CD4-positive, alpha-beta T cell treated with Interferon gamma for 1 hour (primary cell): Measurements from ENCODE around the gene GPRC6A.

ENCODE experiments used
- DNase-seq: peaks from one replicate; pipeline ENCODE4 v3.0.0-alpha.2; 2020

GPRC6A gene

DNA sequence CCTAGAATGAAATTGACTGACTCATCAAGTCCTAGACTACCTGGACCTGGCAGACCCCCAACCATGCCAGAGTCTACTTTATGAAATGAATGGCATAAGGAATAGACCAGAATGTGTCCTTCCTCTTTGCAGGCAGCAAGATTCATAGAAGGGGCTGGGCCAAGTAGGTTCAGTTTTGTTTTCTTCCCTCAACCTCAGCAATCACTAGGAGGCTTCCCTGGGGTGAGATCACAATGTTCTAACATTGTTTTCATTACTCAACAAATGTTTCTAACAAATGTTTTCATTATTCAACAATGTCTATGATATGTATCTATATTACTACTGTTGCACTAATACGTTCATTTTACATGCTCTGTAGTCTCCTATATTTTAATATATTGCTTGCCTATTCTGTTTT, 55.0 kb downstream of the GPRC6A start:
- DNase-seq: no peak

DNA sequence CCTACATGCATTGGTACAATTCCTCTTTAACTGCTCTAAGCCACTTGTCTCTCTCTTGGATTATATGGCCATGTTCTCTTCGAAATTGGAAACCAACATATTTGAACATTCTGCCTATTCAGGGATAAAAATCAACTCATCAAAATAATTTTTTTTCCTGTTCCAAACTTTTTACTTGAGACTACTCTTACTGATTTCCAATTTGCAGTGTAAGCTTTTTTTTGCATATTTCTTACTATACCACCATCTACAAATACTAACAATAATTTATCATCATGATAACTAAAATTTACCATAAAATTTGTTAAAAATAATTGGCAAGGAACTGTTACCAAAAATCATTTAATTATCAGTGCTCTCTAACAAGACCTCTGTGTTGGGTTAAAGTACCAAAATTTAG, 56.4 kb downstream of the GPRC6A start:
- DNase-seq: no peak

DNA sequence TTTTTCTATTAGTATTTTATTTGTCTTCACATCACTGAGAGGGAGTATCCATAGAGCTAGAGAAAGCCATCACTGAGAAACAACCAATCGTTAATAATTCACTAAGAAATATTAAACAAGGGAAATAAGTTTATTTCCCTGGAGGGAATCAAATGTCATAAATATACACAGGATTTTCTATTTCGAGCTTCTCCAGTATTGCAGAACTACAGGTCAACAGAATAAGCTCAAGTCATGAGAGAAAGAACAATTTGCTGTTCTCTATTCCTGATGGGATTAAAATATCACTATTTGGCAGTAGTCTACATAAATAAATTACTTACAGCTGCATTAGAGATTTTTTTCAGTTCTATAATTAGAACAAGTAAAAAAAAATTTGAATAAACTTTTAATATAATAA, 61.2 kb downstream of the GPRC6A start:
- no peak for DNase-seq

DNA sequence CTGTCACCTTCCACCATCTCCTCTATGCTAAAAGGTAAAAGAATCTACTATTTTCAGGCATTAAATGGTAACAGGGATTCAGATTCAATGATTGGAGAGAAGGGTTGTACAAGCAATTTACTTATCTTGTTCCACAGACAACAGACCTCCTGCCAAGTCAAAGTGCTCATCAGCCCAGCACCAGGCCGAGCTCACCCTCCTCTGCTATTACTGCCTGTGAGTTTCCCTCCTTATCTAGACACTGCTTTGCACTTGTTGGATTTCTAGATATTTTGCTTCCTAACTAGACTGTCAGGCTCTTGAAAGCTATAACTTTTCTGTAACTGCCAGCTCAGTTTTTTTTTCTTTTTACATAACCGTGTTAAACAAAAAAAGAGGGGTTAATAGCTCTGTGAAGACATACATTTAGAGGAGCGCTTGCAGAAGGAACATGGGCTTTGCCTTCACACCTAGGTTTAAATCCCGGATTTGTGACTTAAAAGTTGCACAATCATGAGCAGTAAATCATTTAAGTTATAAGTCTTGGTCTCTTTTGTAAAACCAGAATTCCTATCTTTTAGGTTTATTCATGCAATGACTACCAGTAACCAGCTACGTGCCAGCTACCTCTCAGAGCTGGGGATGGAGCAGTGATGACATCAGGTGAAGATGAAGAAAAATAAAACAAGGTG, 62.2 kb downstream of the GPRC6A start:
- no peak for DNase-seq

DNA sequence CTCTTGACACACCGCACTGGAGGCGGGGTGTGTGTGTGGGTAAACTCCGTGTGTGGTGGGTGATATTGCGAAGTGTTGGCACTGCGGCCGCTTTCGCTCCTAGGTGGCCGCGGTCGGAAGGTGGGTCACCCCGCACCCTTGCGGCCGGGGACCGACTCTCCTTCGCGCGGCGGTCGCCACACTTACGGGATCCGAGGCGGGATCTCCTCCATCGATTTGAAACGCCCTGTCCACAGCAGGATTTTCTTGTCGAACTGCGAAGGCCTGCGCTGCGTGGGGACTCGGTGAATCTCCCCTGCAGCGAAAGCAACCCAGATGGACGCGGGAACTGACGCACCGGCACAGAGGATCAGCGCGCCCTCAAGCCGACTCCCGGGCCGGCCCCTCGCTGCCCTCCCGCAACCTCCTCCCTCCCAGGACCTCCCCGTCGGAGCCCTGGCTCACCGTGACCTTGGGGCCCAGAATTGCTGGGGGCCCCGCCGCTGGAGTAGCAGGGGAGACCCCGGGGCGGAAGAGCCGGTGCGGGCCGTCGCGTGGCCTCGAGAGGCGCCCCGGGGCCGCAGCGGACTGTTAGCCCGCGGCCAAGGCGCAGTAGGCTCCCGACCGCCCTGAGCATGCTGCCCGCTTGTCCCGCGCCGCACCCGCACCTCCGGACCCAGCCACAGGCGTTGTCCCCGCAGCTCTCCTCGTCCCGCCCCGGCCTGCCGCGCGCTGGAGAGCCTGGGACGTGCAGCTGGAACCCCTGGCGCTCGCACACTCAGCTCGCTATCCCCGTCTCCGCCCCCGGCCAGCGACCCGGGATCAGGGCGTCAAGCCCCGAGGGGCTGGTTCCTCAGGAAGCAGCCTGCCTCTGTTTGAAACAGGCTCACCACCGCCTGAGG, 63.7 kb downstream of the GPRC6A start, which contains the start of gene FAM162B:
TSS of gene FAM162B (minus strand) at position 759 of the 881 bp plus-strand sequence. CDS start at position 616, 143 bp downstream.
- DNase-seq: no peak

DNA sequence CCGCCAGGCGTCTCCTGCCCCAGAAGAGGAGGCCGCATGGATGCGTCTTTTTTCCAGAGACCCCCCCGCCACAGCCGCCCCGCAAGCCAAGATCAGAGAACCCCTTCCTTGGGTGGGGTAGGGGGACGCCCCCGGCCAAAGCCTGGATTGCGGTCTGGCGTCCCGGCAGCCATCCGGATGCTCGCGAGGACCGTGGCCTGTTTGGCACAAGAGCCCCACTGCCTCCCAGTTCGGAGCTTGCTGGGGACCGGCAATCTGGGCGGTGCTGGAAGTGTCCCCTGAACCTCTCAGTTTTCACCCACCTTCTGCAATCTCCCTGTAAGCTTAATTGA, 64.3 kb downstream of the GPRC6A start:
- DNase-seq: no peak

DNA sequence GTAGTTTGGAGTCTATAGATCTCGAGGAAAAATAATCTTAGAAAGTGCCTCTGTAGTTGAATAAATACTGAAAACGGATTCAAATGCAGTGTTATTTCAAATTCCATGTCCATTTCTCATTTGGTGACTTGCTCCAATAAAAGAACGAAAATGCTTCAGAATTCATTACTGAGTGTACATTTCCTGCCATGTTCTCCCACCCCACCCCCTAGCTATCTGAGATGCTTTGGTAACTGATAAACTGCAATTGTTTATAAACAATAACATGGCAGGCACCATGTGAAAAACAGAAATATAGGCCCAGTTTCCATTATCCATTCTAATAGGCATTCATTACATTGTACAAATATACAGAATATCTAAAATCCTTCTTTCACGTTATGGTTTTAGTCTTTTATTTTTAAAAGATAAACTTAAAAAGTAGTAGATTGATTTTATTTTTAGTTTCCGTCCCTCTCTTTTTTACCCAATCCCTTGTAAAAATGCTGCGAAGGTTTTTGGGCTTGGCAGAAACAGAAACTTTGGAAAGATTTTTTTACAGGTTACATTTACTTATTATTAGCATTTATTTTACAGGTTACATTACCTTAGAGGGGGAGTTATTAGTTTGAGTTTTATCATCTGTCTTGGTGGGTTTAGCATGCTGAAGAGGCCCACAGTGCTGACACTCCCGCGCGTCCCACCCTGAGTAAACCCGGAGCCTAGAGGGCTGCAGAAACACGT, 64.8 kb downstream of the GPRC6A start:
- no peak for DNase-seq

DNA sequence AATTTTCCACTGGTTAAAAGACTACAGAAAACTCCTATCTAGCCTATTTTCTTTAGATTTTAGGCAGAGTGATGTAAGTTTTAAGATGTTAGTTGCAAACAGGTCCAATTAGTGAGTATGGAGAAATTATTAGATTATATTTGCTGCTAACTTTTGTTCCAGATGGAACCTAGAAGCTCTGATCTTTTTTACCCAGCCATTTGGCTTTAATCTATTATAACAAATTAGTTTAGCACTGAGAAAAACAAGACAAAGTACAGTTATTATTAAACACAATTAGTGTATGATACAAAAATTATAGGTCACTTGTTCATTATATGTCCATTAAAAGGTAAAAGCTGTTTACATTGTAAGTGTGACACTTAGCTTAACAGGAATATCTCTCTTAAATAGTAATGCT, 65.8 kb downstream of the GPRC6A start:
- DNase-seq: no peak

DNA sequence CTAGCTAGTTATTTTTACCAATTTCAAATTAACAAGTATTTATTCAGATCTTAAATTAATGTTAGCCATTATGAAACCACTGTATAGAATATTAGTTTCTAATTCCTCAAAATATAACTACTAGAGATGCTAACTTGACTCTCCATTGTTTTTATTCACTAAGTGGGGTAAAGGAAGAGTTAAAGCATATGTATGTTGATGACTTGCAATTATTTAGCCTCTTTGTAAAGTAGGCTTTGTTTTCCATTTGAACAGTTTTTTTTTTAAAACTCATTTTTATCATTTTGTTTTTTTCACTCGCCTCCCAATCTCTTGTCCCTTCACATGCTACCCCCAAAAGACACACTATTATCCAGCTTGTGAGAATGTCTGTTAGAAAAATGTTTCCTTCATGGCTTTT, 66.6 kb downstream of the GPRC6A start:
- no peak for DNase-seq

DNA sequence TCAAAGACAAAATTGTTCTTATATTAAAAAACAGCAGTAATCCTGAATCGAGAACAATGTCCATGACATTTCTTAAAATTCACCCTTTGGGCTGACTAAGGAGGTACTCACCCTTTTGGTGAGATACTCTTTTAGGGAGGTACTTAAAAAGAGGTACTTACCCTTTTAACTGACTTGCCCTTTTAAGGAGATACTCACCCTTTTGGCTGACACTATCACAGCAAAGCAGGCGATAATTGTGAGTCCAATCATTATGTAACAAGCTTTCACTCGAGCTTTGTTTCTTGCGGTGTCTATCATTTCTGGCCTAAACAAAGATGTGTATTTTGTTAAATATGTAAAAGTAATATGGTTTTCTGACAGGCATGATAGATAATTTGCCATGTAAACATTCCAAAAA, 67.1 kb downstream of the GPRC6A start:
- DNase-seq: no peak

DNA sequence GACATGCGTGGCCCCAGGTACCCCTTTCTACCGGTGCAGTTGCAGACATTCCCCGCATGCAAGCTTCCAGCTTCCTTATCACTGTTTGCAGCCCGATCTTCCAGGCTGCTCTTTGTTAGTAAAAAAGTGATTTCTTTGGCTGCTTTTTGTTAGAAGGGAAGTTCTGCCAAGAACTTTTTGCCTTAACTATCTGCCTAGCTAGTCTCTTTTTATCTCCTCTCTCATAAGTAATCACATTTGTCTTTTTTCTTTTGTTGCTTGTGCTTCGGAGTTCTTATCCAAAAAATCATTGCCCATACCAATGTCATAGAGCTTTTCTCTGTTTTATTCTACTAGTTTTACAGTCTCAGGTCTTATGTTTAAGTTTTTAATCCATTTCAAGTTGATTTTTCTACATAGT, 83.7 kb downstream of the GPRC6A start:
- DNase-seq: no peak
